ELF-1 (cell line): ENCODE data around the gene SLC25A1.
A peak's percentile ranks its signal among the peaks of the same experiment; 100 is the strongest.

ENCODE experiments used
- DNase-seq: peaks from one replicate; pipeline ENCODE4 v3.0.0-alpha.2; 2016; ENCODE audit warnings: low read depth, low spot score

SLC25A1 gene

GRCh38 chr22:19181786-19182471 is 3.4 kb upstream of the SLC25A1 start:
- DNase-seq: peak; percentile 30

GRCh38 chr22:19180740-19181410 is 2.3 kb upstream of the SLC25A1 start:
- DNase-seq: no peak

GRCh38 chr22:19180234-19180633 is 1.7 kb upstream of the SLC25A1 start:
- DNase-seq: no peak

GRCh38 chr22:19179497-19180048 is 1.0 kb upstream of the SLC25A1 start:
- DNase-seq: peak; percentile 85

- DNase-seq: peak; percentile 59
Observed at GRCh38 chr22:19178065-19178656, 375 bp downstream of the SLC25A1 start.

- DNase-seq: no peak
Observed at GRCh38 chr22:19177164-19178064, 1.1 kb downstream of the SLC25A1 start.

GRCh38 chr22:19176732-19177131 is 1.8 kb downstream of the SLC25A1 start:
- no peak for DNase-seq

GRCh38 chr22:19176175-19176643 is 2.3 kb downstream of the SLC25A1 start:
- DNase-seq: peak; percentile 56

GRCh38 chr22:19175602-19176174 is 2.8 kb downstream of the SLC25A1 start:
- peak; percentile 41 for DNase-seq

- no peak for DNase-seq
Observed at GRCh38 chr22:19175026-19175601, 3.4 kb downstream of the SLC25A1 start.

- DNase-seq: peak; percentile 63
Observed at GRCh38 chr22:19174106-19175025, 4.2 kb downstream of the SLC25A1 start.

GRCh38 chr22:19173047-19174035 is 5.2 kb downstream of the SLC25A1 start:
- no peak for DNase-seq

- DNase-seq: no peak
Observed at GRCh38 chr22:19172213-19173046, 6.1 kb downstream of the SLC25A1 start.

- DNase-seq: no peak
Observed at GRCh38 chr22:19169947-19170318, 8.6 kb downstream of the SLC25A1 start.

- DNase-seq: peak; percentile 21
Observed at GRCh38 chr22:19169002-19169946, 9.3 kb downstream of the SLC25A1 start.
